A673 (cell line): ENCODE measurements around the gene ZNF644. TPM values are rescaled to one million over a fixed set of nuclear protein-coding genes. Genes with fewer than 3 reads are reported as not detected.
"Not testable (repeated sequence)": the region's sequence is repeated elsewhere in the genome, so short reads cannot be mapped to it uniquely, and the experiment has no call there.

ENCODE experiments used
- BruUV-seq: library from RNA; stranded (reverse); fragments of 400-500 nt; replicated peaks from 2 replicates; lab custom pipeline; 2021; lab: Mats Ljungman, UMichigan
- CTCF ChIA-PET: fragments of 300-600 bp; sonication (Branson Sonifier 250); formaldehyde crosslinking; loops from one replicate; lab custom pipeline; 2022; ENCODE audit warnings: antibody characterized with exemption; lab: Charles Lee
- POLR2A ChIA-PET: fragments of 300-600 bp; sonication (Branson Sonifier 250); formaldehyde crosslinking; loops from one replicate; lab custom pipeline; 2022; ENCODE audit warnings: antibody characterized with exemption; ENCODE audit not compliant: low non-redundant PET; lab: Charles Lee
- DNase-seq: peaks from one replicate; pipeline ENCODE4 v3.0.0-alpha.2; 2015; ENCODE audit warnings: low spot score
- H3K27ac ChIP-seq: fragments of 200-600 bp; sonication (generic); 2 replicates; pipeline ENCODE4 v1.5.1; 2016; ENCODE audit warnings: mixed run types, low read depth, mild to moderate bottlenecking, mixed read lengths, antibody characterized with exemption, low read length; ENCODE audit not compliant: poor library complexity, severe bottlenecking
- H3K27me3 ChIP-seq: fragments of 200-600 bp; sonication (generic); replicated peaks from 2 replicates; pipeline ENCODE4 v1.6.1; 2017; ENCODE audit warnings: mixed run types, low read depth, mild to moderate bottlenecking, mixed read lengths, antibody characterized with exemption, low read length; ENCODE audit not compliant: insufficient read depth, poor library complexity
- H3K36me3 ChIP-seq: fragments of 200-600 bp; sonication (generic); 2 replicates; pipeline ENCODE4 v1.6.1; 2016; ENCODE audit warnings: mixed run types, mild to moderate bottlenecking, mixed read lengths, antibody characterized with exemption, low read length; ENCODE audit not compliant: insufficient read depth, poor library complexity, severe bottlenecking
- H3K4me1 ChIP-seq: fragments of 200-600 bp; sonication (generic); 2 replicates; pipeline ENCODE4 v1.6.1; 2017; ENCODE audit warnings: mixed run types, mild to moderate bottlenecking, mixed read lengths, antibody characterized with exemption, low read length; ENCODE audit not compliant: insufficient read depth, poor library complexity, severe bottlenecking
- H3K4me3 ChIP-seq: fragments of 200-600 bp; sonication (generic); 2 replicates; pipeline ENCODE4 v1.5.1; 2016; ENCODE audit warnings: low read depth, mixed run types, mild to moderate bottlenecking, mixed read lengths, low read length; ENCODE audit not compliant: poor library complexity, severe bottlenecking
- H3K9me3 ChIP-seq: fragments of 200-600 bp; sonication (generic); 2 replicates; pipeline ENCODE4 v1.6.1; 2016; ENCODE audit warnings: mixed run types, low read depth, mild to moderate bottlenecking, mixed read lengths, antibody characterized with exemption, low read length; ENCODE audit not compliant: poor library complexity, severe bottlenecking
- EZH2 ChIP-seq: fragments of 200-600 bp; sonication (generic); IDR thresholded peaks from 2 replicates; pipeline ENCODE4 v1.6.1; 2017; ENCODE audit warnings: borderline replicate concordance, low read depth, mild to moderate bottlenecking, mixed read lengths, antibody characterized with exemption, low read length; ENCODE audit not compliant: poor library complexity, severe bottlenecking
- intact Hi-C: fragments of 100-400 bp; cut with micrococcal nuclease; formaldehyde crosslinking; loops from one replicate; pipeline ENCODE4 v1.10.0; 2022; ENCODE audit not compliant: unreplicated experiment
- total RNA-seq: library from RNA; stranded (reverse); gene quantifications from 2 replicates; pipeline ENCODE4 v1.2.3, GENCODE V29; 2021
- TF ChIP-seq, protein P1 (sequence below): fragments of 300-800, 200-600 bp; sonication (generic); conservative IDR thresholded peaks from 2 replicates; pipeline ENCODE4 v1.5.1; 2017; ENCODE audit warnings: low read depth, mild to moderate bottlenecking, antibody characterized with exemption, low read length, moderate library complexity, mixed read lengths

The ZNF644 gene
- total RNA-seq, 1 experiment from 2014 or later, result 80.4 TPM

GRCh38 chr1:91054780-91055481, 33.1 kb upstream of the ZNF644 start:
- Histone ChIP-seq H3K4me3 (no peak overlapping the region), H3K27me3 (no peaks in the 10 kb centered on the region), H3K27ac (no peak overlapping the region), H3K4me1 (no peaks in the 10 kb centered on the region), H3K36me3 (no peaks in the 10 kb centered on the region), H3K9me3 (no peaks in the 10 kb centered on the region)
- BruUV-seq, result no TSS peak
- TF ChIP-seq, protein P1, sequence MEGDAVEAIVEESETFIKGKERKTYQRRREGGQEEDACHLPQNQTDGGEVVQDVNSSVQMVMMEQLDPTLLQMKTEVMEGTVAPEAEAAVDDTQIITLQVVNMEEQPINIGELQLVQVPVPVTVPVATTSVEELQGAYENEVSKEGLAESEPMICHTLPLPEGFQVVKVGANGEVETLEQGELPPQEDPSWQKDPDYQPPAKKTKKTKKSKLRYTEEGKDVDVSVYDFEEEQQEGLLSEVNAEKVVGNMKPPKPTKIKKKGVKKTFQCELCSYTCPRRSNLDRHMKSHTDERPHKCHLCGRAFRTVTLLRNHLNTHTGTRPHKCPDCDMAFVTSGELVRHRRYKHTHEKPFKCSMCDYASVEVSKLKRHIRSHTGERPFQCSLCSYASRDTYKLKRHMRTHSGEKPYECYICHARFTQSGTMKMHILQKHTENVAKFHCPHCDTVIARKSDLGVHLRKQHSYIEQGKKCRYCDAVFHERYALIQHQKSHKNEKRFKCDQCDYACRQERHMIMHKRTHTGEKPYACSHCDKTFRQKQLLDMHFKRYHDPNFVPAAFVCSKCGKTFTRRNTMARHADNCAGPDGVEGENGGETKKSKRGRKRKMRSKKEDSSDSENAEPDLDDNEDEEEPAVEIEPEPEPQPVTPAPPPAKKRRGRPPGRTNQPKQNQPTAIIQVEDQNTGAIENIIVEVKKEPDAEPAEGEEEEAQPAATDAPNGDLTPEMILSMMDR, result no peak
- no peak for TF ChIP-seq EZH2
- DNase-seq, result no peak
- intact Hi-C loops, result no loop called here
- POLR2A ChIA-PET, result no interaction called here
- CTCF ChIA-PET, result no interaction called here

DNA sequence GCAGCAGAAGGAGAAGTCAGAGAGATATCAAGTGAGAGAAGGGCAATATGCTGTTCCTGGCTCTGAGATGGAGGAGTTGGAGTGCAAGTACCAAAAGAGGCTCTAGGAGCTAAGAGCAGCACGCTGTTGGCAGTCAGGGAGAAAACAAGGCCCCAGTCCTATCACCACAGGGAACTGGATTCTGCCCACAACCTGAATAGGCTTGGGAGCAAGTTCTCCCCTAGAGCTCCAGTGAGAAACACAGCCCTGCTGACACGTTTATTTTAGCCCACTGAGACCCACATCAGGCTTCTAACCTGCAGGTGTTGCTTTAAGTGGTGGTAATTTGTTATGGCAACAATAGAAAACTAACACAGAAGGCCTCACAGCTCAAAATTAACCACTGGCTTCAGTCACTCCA, 31.8 kb upstream of the ZNF644 start:
- no TSS peak for BruUV-seq
- no peak for DNase-seq
- Histone ChIP-seq H3K4me3 (no peak overlapping the region), H3K27me3 (no peaks in the 10 kb centered on the region), H3K36me3 (no peaks in the 10 kb centered on the region), H3K4me1 (no peaks in the 10 kb centered on the region), H3K27ac (no peak overlapping the region), H3K9me3 (no peaks in the 10 kb centered on the region)
- TF ChIP-seq EZH2, result no peak
- TF ChIP-seq, protein P1, result no peak
- CTCF ChIA-PET, result no interaction called here
- POLR2A ChIA-PET, result no interaction called here
- intact Hi-C loops, result no loop called here

DNA sequence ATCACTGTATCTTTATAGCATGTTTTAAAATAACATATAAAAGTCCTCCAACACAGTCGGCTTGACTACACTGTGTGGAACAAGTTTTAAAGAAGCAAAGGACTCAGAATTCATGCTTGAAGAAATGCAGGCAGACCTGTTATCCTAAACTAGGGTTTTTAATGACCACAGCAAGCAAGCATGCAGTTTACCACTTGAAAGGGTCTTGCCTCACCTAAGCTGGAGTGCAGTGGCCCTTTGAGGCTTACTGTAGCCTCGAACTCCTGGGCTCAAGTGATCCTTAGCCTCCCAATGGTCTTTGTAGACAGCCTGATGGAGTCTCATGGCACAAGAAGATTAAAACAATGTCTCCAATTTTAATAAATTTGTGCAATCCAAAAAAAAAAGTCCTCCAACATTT, 27.7 kb upstream of the ZNF644 start:
- H3K4me1 ChIP-seq, CTCF ChIA-PET, H3K36me3 ChIP-seq, H3K9me3 ChIP-seq, H3K4me3 ChIP-seq, DNase-seq, intact Hi-C loops, H3K27ac ChIP-seq, BruUV-seq, H3K27me3 ChIP-seq, POLR2A ChIA-PET: not testable (repeated sequence)

- CTCF ChIA-PET, result no interaction called here
- DNase-seq, result no peak
- POLR2A ChIA-PET, result no interaction called here
- BruUV-seq, result no TSS peak
- intact Hi-C loops, result no loop called here
- Histone ChIP-seq H3K9me3 (no peaks in the 10 kb centered on the region), H3K27me3 (no peaks in the 10 kb centered on the region), H3K4me3 (no peak overlapping the region), H3K4me1 (no peaks in the 10 kb centered on the region), H3K27ac (no peak overlapping the region), H3K36me3 (no peaks in the 10 kb centered on the region)
- TF ChIP-seq EZH2, result no peak
- TF ChIP-seq, protein P1, result no peak
These were observed 24.9 kb upstream of the ZNF644 start for GRCh38 chr1:91046766-91047165.
